ENCODE results near the gene PSMD5. TPM values are rescaled to one million over a fixed set of nuclear protein-coding genes. Genes with fewer than 3 reads are reported as not detected.
A peak's percentile ranks its signal among the peaks of the same experiment; 100 is the strongest.

PSMD5 gene
- total and polyA plus RNA-seq, 2 donors from 2014 or later = 17.1 to 38.3 TPM

GRCh38 chr9:120870206-120870605 is 27.5 kb upstream of the PSMD5 start:
- Histone ChIP-seq H3K4me1 (ENCODE audit: control insufficient read depth in 2 of 3, insufficient read depth in 2 of 3, low read depth in 1 of 3, low read length in 3 of 3) (peaks cover 0 to 4% (median 3%) of the 10 kb centered on the region in 3 donors), H3K27me3 (ENCODE audit: control insufficient read depth, insufficient read depth, low read length) (no peaks in the 10 kb centered on the region), H3K4me3 (ENCODE audit: low read length in 3 of 3) (no peak overlapping the region), H3K9me3 (ENCODE audit: control insufficient read depth in 2 of 3, insufficient read depth in 1 of 3, low read length in 3 of 3) (no peaks in the 10 kb centered on the region), H3K27ac (ENCODE audit: low read depth in 2 of 2, low read length in 2 of 2) (no peak overlapping the region), H3K9ac (ENCODE audit: low read length in 3 of 3) (no peak overlapping the region), H3K36me3 (ENCODE audit: control insufficient read depth in 2 of 3, insufficient read depth in 3 of 3, low read length in 3 of 3) (no peaks in the 10 kb centered on the region)
- TF ChIP-seq CTCF (IDR thresholded peaks at IDR 0.05; ENCODE audit: borderline replicate concordance, extremely low read depth, insufficient read depth) = no peak
- no peak for FAIRE-seq
- no peak for DNase-seq
- intact Hi-C loops (cut with DNase I) = no loop called here

- Histone ChIP-seq H3K4me3 (ENCODE audit: low read length in 3 of 3) (no peak overlapping the region), H3K27ac (ENCODE audit: low read depth in 2 of 2, low read length in 2 of 2) (no peak overlapping the region), H3K4me1 (ENCODE audit: control insufficient read depth in 2 of 3, insufficient read depth in 2 of 3, low read depth in 1 of 3, low read length in 3 of 3) (peaks cover 0 to 4% (median 3%) of the 10 kb centered on the region in 3 donors), H3K9me3 (ENCODE audit: control insufficient read depth in 2 of 3, insufficient read depth in 1 of 3, low read length in 3 of 3) (no peaks in the 10 kb centered on the region), H3K27me3 (ENCODE audit: control insufficient read depth, insufficient read depth, low read length) (no peaks in the 10 kb centered on the region), H3K9ac (ENCODE audit: low read length in 3 of 3) (no peak overlapping the region), H3K36me3 (ENCODE audit: control insufficient read depth in 2 of 3, insufficient read depth in 3 of 3, low read length in 3 of 3) (no peaks in the 10 kb centered on the region)
- intact Hi-C loops (cut with DNase I) = no loop called here
- no peak for TF ChIP-seq CTCF (IDR thresholded peaks at IDR 0.05; ENCODE audit: borderline replicate concordance, extremely low read depth, insufficient read depth)
- FAIRE-seq (no peak), DNase-seq (peak in 2 of 5 donors; percentile 67 to 83)
These were observed 27.0 kb upstream of the PSMD5 start for GRCh38 chr9:120869726-120870125.

GRCh38 chr9:120869360-120869687 is 26.6 kb upstream of the PSMD5 start:
- peak overlapping the region; percentile 82 to 86 for H3K27ac ChIP-seq (ENCODE audit: low read depth in 2 of 2, low read length in 2 of 2)
- FAIRE-seq = no peak
- TF ChIP-seq CTCF (IDR thresholded peaks at IDR 0.05; ENCODE audit: borderline replicate concordance, extremely low read depth, insufficient read depth) = no peak

More at GRCh38 chr9:120869360-120869687, 26.6 kb upstream of the PSMD5 start:
- H3K36me3 ChIP-seq (ENCODE audit: control insufficient read depth in 2 of 3, insufficient read depth in 3 of 3, low read length in 3 of 3) = no peaks in the 10 kb centered on the region
- peak overlapping the region; percentile 54 to 66 (median 63) for H3K4me3 ChIP-seq (ENCODE audit: low read length in 3 of 3)
- H3K27me3 ChIP-seq (ENCODE audit: control insufficient read depth, insufficient read depth, low read length) = no peaks in the 10 kb centered on the region
- H3K9me3 ChIP-seq (ENCODE audit: control insufficient read depth in 2 of 3, insufficient read depth in 1 of 3, low read length in 3 of 3) = no peaks in the 10 kb centered on the region
- H3K4me1 ChIP-seq (ENCODE audit: control insufficient read depth in 2 of 3, insufficient read depth in 2 of 3, low read depth in 1 of 3, low read length in 3 of 3) = peaks cover 0 to 4% (median 3%) of the 10 kb centered on the region in 3 donors
- intact Hi-C loops (cut with DNase I) = no loop called here
- no peak for DNase-seq
- H3K9ac ChIP-seq (ENCODE audit: low read length in 3 of 3) = peak overlapping the region in 2 of 3 donors; percentile 41 to 59

All from kidney (tissue), 14 donors.